Measurements from ENCODE around the gene WARS2. TPM values are rescaled to one million over a fixed set of nuclear protein-coding genes. Genes with fewer than 3 reads are reported as not detected.

The WARS2 gene
- 12.9 and 13.8 TPM in 2 replicates for total RNA-seq (2021; fragmentation: NEBNext Ultra II Directional; extraction: Animal tissue kit (Norgen Biotek cat#: 25700))
- polyA plus RNA-seq (2011; rRNA removed) = 3.4 and 4.3 TPM in 2 replicates
- 6.4 TPM for polyA plus RNA-seq (2011; cell fraction: cytosol; rRNA removed)
- 14.7 TPM for polyA plus RNA-seq (2011; cell fraction: nucleus; rRNA removed)
- polyA plus RNA-seq (2012, experiment 1 of 2) = 7.2 to 12.2 TPM (median 9.8 TPM) in 4 replicates
- polyA plus RNA-seq (2012, experiment 2 of 2) = 1.1 TPM
- polyA plus RNA-seq (2013, experiment 1 of 2) = 6.4 TPM
- polyA plus RNA-seq (2013, experiment 2 of 2) = 6.0 TPM
- polyA minus RNA-seq (2011; rRNA and poly(A)+ RNA removed) = 18.3 and 21.3 TPM in 2 replicates
- 7.9 TPM for polyA minus RNA-seq (2011; cell fraction: cytosol; rRNA and poly(A)+ RNA removed)
- 20.3 TPM for polyA minus RNA-seq (2011; cell fraction: nucleus; rRNA and poly(A)+ RNA removed)
- long read RNA-seq, experiment 1, transcript WARS2-201 (6 exons, 2,800 nt) = major isoform, 5 of 22 reads
- long read RNA-seq, experiment 1, partial matches to known transcripts = 3 of 22 reads
- long read RNA-seq, experiment 1, other reads (novel, unspliced or antisense) = 14 of 22 reads
- long read RNA-seq, experiment 2, transcript WARS2-201 (6 exons, 2,800 nt) = major isoform, 9 of 11 reads
- long read RNA-seq, experiment 2, partial matches to known transcripts = 0 of 11 reads
- long read RNA-seq, experiment 2, other reads (novel, unspliced or antisense) = 1 of 11 reads

GRCh38 chr1:119140177-119141019 lies at the start of gene WARS2:
WARS2 (minus strand) TSS chr1:119140653; CDS start chr1:119140644, 9 bp downstream.
- peaks cover 7% of the 10 kb centered on the region for H3K23me2 ChIP-seq (ENCODE audit: low read depth, low read length)
- H2AFZ ChIP-seq (ENCODE audit: low read length) = peak within 1 kb of the TSS; percentile 95
- no peaks in the 10 kb centered on the region for H3K9me3 ChIP-seq (ENCODE audit: insufficient read depth in 2 of 2, low read depth in 1 of 2, low read length in 1 of 2)
- peak within 1 kb of the TSS; percentile 62 to 86 (median 76) for H3K4me3 ChIP-seq (ENCODE audit: extremely low read depth in 1 of 4, insufficient read depth in 2 of 4, low read depth in 3 of 4, low read length in 4 of 4)
- peak within 1 kb of the TSS; percentile 75 to 86 for H3K4me2 ChIP-seq (ENCODE audit: insufficient read depth in 1 of 2, low read depth in 2 of 2, low read length in 2 of 2)
- H4K20me1 ChIP-seq (replicated peaks in 1 of 2; ENCODE audit: control insufficient read depth in 1 of 2, insufficient read depth in 2 of 2, low read length in 2 of 2) = peaks cover 0 to 2% of the 10 kb centered on the region in 2 experiments
- H4K91ac ChIP-seq (replicated peaks; ENCODE audit: insufficient read length, low read length) = peak within 1 kb of the TSS; percentile 36
- no peak within 1 kb of the TSS for H3K23ac ChIP-seq (ENCODE audit: insufficient read length)
- peaks cover 0 to 11% of the 10 kb centered on the region in 2 experiments; a peak in 2 of 4 replicates for H3K79me2 ChIP-seq (ENCODE audit: control insufficient read depth in 1 of 2, insufficient read depth in 2 of 2, low read length in 2 of 2)
- no peaks in the 10 kb centered on the region for H3K36me3 ChIP-seq (ENCODE audit: control insufficient read depth in 2 of 4, insufficient read depth in 4 of 4, low read length in 3 of 4)
- H3K27me3 ChIP-seq (replicated peaks in 1 of 4; ENCODE audit: control insufficient read depth in 3 of 4, extremely low read depth in 1 of 4, insufficient read depth in 3 of 4, low read length in 3 of 4) = no peaks in the 10 kb centered on the region
- H2BK120ac ChIP-seq (replicated peaks; ENCODE audit: low read depth, low read length) = no peak within 1 kb of the TSS
- WGBS, 2 experiments (ENCODE audit: extremely low coverage in 1 of 2, insufficient coverage in 1 of 2, insufficient read length in 1 of 2, insufficient replicate concordance in 2 of 2, low coverage in 1 of 2, low lambda C conversion rate in 2 of 2, missing lambda C conversion rate in 1 of 2) = 2% methylated on average over 43 of the region's 50 CpGs; no CpG with 5 or more reads in 1 of the 2 experiments
- peak within 1 kb of the TSS; percentile 94; the same call in 1 of the 2 replicates for H3K18ac ChIP-seq (ENCODE audit: extremely low read depth, low read length)
- H3K79me1 ChIP-seq (ENCODE audit: low read depth, low read length) = no peaks in the 10 kb centered on the region
- 0 out of 2 replicates have a peak within 1 kb of the TSS, but pooled peaks have one; percentile 27 for H2BK20ac ChIP-seq (ENCODE audit: low read length)
- FAIRE-seq = peak; percentile 28
- H4K5ac ChIP-seq (ENCODE audit: insufficient read length, low read depth, low read length) = peak within 1 kb of the TSS; percentile 92
- H3K14ac ChIP-seq (ENCODE audit: insufficient read length) = no peak within 1 kb of the TSS
- DNase-seq (ENCODE audit: low read depth in 1 of 2, low spot score in 2 of 2) = peak; percentile 91 to 95
- no peak within 1 kb of the TSS; the same call in 1 of the 2 replicates for H2BK12ac ChIP-seq (ENCODE audit: low read depth, low read length)
- H2AK5ac ChIP-seq (ENCODE audit: low read depth, low read length) = no peak within 1 kb of the TSS
- peak within 1 kb of the TSS; percentile 91 for H3K56ac ChIP-seq (replicated peaks; ENCODE audit: insufficient read length, low read depth, low read length)
- peak within 1 kb of the TSS; percentile 98 for H3K27ac ChIP-seq (ENCODE audit: low read depth, low read length)
- H2BK5ac ChIP-seq (ENCODE audit: low read depth, low read length) = peak within 1 kb of the TSS; percentile 98
- ChIA-PET POLR2A (ENCODE audit: partially characterized antibody) (interaction anchor here (0.7 to 1.8 kb wide), 9 partner anchors 9 to 147 kb away, joined by 3 to 10 read pairs (median 4); no protein-coding TSS in a partner anchor), CTCF (ENCODE audit: partially characterized antibody) (interaction anchor here (0.9 to 2.3 kb wide), 13 partner anchors 9 to 986 kb away, joined by 3 to 7 read pairs (median 4); no protein-coding TSS in a partner anchor)
- peak within 1 kb of the TSS; percentile 36 for H3K4ac ChIP-seq (replicated peaks; ENCODE audit: insufficient read length, low read depth, low read length)
- H2BK15ac ChIP-seq (ENCODE audit: low read length) = no peak within 1 kb of the TSS
- peak within 1 kb of the TSS; percentile 97; the same call in 1 of the 2 replicates for H4K8ac ChIP-seq (ENCODE audit: extremely low read depth, insufficient read depth, low read length)
- H3K9ac ChIP-seq (replicated peaks in 1 of 4; ENCODE audit: extremely low read depth in 1 of 4, low read depth in 3 of 4, low read length in 3 of 4) = peak within 1 kb of the TSS; percentile 50 to 100 (median 97)
- H3K4me1 ChIP-seq (replicated peaks in 1 of 4; ENCODE audit: control insufficient read depth in 3 of 4, insufficient read depth in 4 of 4, low read length in 3 of 4) = peaks cover 0 to 3% (median 3%) of the 10 kb centered on the region in 4 experiments; a peak in 3 of 7 replicates
- TF ChIP-seq CREB1 (IDR thresholded peaks at IDR 0.05) (peak; percentile 96), RNF2 (IDR thresholded peaks at IDR 0.05; ENCODE audit: borderline replicate concordance, low read depth, low read length, missing control alignments, poor library complexity, severe bottlenecking) (no peak), BACH1 (IDR thresholded peaks at IDR 0.05; ENCODE audit: low read length) (no peak), CHD1 (IDR thresholded peaks at IDR 0.05; ENCODE audit: low read depth, low read length) (no peak), CBX8 (IDR thresholded peaks at IDR 0.05; ENCODE audit: borderline replicate concordance, low read depth, low read length) (no peak), PHF8 (conservative IDR thresholded peaks at IDR 0.05; ENCODE audit: low read depth, low read length) (peak; percentile 96)

All from H1 (cell line).